ENCODE results near the gene UBASH3B.
"Not testable (repeated sequence)": the region's sequence is repeated elsewhere in the genome, so short reads cannot be mapped to it uniquely, and the experiment has no call there.

The UBASH3B gene

GRCh38 chr11:122711362-122711761, 55.8 kb downstream of the UBASH3B start:
- DNase-seq, result no peak

DNA sequence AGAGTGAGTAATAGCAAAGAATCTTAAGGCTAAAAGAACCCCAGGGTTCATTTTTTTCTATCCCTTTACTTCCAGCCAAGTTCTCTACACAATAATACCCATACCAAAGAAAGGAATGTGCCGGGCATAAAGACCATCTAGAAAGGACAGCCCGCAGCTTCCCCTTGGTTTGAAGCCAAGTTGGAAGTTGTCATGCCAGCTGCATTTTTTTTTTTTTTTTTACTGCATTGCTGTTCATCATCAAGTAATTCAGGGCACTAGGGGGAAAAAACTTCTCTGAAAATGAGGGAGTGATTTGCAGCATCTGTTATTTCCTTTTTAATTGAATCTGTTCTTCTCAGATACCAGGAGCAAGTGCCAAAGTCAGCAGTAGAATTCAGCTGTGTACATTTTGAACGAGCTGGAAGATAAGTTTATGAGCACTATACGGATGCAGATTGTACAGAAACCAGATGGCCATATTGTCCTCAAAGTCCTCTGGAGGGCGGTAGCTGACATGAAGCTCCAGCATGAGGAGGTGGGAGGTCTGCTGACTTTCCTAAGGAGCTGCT, 56.4 kb downstream of the UBASH3B start:
- no peak for DNase-seq

GRCh38 chr11:122714004-122714403, 58.5 kb downstream of the UBASH3B start:
- no peak for DNase-seq

DNA sequence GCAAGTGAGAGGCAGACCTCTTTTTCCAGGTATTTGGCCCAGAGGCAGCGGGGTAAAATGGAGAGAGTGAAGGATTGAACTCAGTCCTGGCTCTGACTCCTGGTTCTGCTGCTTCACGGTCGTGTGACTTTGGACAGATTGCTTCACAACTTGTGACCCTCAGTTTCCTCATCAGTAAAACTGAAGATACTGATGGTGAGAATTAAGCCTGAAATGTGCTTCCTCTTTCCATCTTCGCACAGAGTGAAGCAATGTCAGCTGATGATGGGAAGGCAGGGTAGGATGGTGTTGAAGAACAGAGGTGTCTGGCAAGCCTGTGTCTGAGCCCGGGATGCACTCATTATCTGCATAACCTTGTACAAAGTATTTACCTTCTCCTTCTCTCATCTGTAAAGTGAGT, 59.0 kb downstream of the UBASH3B start:
- no peak for DNase-seq

- no peak for DNase-seq
These were observed 60.3 kb downstream of the UBASH3B start for GRCh38 chr11:122715548-122716440.

- no peak for DNase-seq
These were observed 61.8 kb downstream of the UBASH3B start for GRCh38 chr11:122717264-122717867.

DNA sequence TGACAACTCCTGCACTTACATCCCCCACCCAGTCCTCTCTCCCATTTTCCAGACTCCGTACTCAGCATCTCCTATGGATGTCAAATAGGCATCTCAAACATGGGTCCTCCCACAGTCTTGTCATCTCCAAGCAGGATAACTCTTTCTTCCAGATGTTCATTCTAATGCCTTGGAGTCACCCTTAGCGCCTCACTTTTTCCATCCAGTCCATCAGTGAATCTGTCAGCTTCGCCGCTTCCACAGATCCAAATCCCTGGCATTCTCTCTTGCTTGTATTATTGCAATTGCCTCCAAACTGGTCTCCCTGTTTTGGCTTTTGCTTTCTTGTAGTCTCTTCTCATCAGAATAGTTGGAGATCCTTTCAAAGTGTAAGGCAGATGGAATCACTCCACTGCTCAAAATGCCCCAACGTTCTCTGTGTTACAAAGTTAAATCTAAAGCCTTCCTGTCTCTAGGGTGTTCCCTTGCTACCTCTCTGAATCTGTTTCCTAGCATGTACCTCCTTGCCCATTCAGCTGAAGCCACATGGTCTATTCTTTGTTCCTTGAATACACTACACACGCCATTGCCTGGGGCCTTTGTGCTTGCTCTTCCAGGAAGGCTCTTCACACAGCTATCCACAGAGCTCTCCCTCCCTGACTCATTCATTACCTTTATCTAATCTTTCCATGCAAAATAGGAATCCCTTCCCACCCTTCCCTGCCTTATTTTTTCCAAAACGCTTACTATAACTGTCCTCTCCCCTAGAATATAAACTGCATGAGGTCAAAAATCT, 64.8 kb downstream of the UBASH3B start:
- no peak for DNase-seq

DNA sequence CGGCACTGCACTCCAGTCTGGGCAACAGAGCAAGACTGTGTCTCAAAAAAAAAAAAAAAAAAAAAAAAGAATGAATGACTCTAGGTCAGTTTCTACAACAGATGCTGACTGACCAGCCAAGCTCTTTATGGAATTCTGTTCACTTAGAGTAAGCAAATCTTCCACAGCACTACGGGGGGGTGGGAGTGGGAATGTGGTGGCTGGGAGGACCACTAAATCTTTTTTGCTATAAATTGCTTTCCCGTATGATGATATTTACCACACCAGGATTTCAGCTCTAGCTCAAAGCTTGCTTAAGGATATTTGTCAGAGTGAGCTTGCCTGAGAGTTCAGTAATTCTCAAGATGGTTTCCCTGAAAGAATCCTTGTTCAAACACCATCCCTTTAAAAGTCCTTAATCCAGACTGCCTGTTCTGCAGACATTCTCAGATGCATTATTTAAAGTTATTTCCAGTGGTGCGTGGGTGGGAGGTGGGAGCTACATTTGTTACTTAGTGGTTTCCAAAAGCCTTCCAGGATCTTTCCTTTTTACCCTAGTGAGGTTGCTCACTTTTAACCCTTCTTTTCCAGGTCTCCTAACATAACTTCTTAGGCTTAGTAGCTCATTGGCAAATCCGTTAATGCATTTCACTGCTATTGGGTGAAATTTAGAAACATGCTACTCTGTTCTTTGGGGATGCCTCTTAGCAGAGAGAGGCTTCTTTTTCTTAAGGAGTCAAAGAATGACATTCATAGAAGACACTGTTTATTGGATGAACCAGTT, 65.9 kb downstream of the UBASH3B start:
- no peak for DNase-seq

GRCh38 chr11:122721964-122722266, 66.4 kb downstream of the UBASH3B start:
- DNase-seq, result no peak

DNA sequence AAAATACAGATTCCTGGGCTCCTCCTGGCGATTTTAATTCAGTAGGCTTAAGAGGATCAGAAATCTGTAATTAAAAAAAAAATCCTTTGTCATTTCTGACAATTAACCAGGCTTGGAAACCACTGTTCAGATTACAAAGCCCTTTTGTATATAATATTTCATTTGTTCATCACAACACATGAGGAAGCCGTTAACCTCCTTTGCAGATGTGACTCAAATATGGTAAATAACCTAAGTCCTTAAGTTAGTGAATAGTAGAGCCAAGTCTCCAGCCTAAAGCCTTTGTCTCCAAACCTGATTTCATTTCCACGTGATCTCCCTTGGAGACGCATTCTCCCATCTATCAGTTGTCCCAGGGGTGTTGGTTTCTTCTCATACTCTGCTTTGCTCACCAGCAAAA, 67.6 kb downstream of the UBASH3B start:
- DNase-seq, result no peak

DNA sequence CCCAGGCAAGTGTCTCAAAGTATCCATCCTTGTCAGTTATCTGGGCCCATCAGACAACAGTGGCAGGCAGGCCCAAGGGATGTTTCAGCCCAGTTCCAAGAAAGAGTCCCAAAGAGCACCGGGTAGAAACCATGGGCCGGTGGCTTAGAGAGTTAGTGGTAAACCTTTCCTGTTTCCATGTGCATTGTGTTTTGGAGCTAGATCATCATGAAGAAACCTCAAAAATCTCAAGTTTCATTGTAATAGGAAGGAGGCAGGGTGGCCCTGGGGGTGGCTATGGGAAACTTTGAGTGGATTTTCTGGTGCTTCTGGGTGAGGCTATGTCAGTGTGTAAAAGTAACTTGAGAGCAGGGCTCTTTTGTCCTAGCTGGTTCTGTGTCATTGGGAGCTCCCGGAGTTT, 68.1 kb downstream of the UBASH3B start:
- no peak for DNase-seq

- DNase-seq, result no peak
These were observed 69.0 kb downstream of the UBASH3B start for GRCh38 chr11:122724520-122724919.

DNA sequence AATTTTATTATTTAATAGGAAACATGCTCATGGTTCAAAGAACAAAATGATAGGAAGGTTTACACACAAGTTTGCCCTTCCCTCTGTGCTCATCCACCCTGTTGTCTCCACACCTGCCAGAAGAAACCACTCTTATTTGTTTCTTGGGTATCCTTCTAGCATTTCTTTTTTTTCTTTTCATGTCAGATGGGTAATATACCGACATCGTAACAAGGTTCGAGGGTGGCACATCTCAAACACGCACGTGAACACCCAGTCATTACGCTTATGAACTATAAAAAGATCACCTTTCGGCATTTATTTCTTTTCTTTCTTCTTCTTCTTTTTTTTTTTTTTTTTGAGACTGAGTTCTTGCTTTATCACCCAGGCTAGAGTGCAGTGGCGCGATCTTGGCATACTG, 70.5 kb downstream of the UBASH3B start:
- DNase-seq, result no peak

DNA sequence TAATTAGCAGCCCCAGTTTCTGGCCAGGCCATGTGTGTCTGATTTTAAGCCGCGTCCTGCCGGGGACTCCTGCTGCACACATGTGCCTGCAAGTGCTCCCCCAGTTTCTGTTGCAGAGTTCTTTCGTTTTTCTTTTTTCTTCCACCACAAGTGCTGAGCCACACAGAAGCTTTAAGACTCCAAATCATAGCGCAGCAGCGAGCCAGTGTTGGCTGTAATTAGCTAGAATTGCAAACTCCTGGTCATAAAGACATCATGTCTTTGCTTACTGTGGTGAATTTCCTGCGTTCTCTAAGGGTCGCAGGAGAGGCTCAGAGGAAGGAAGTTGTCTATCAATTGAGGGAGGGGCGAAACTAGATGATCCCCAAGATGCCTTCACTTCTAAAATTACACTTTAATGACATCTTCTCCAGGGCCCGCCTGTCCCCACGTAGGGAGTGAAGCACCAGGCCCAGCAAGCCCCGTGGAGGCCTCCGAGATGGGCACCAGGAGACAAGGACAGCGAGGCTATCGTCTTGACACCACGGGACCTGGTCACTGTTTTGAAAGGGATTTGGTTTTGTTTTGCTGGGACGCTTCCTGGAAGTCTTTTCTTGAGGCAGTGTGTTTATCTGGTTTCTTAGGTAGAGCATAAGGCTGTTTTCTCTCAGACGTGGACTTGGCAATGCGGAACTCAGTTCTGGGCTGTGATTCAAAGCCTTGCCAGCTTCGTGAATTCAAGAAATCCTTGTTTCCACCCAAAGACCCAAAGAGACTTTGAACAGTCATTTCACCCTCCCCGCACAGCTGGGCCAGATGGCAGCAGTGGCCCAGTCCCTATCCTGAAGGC, 71.8 kb downstream of the UBASH3B start:
- peak; percentile 26 for DNase-seq

GRCh38 chr11:122728561-122728960, 73.0 kb downstream of the UBASH3B start:
- DNase-seq, result no peak

DNA sequence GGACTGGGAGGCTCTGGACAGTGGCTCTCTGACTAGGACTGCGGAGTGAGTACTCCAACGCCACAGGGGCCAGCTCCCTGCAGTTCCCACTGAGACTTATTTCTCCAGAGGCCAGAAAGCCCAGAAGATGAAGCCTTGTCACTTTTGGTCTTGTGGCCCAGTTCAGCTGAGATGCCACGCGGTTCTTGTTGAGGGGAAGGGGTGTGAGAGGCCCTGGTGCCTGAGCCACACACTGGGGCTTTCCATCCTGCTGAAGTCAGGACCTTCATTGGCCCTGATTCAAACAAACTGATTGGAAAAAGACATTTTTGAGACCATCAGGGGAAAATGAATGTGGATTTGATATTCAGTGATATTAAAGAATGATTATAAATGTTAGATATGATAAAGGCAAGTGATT, 73.6 kb downstream of the UBASH3B start:
- DNase-seq, result no peak

- not testable (repeated sequence) for DNase-seq
These were observed 75.2 kb downstream of the UBASH3B start for GRCh38 chr11:122730694-122731093.

DNA sequence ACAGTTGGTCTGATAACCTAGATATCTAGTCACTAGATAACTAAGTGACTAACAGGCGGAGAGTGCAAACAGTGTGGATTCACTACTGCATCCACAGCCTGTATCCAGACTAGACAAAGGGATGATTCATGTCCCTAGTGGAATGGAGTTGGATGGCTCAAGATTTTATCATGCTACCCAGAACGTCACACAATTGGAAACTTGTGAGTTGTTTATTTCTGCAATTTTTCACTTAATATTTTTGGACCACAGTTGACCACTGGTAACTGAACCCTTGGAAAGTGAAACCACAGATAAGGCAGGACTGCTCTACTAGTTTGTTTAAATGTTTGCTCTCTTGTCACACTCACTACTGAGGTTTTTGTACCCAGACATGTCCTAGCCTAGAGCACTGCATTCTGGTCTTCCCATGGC, 76.0 kb downstream of the UBASH3B start:
- DNase-seq, result no peak

GRCh38 chr11:122732342-122733315, 77.1 kb downstream of the UBASH3B start:
- DNase-seq, result no peak

DNA sequence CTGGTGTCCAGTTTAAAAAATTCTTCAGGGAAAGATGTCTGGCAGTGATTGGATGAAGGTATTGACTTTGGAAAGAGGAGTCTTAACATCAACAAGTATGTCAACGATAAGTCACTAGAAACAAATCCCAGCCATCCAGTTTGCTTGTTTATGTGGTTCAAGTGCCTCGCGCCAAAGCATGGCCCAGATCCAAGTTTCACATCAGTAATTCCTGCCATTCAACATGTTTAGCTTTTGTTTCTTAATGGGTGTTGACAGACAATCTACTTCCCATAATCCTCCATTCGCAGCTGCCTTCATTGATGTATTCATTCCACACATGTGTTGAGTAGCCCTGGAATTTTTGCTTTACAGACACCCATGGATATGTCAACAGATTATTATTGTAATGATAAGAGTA, 77.8 kb downstream of the UBASH3B start:
- no peak for DNase-seq
